Spleen (tissue), 11 donors: ENCODE measurements around the gene HHAT. TPM values are rescaled to one million over a fixed set of nuclear protein-coding genes. Genes with fewer than 3 reads are reported as not detected.

Experiments used
- DNase-seq: peaks from one replicate; pipeline ENCODE4 v3.0.0-alpha.2; 2020
- H3K27ac ChIP-seq, 8 donors: fragments of 200-600 bp; sonication (generic) in 7 of 8; 1 replicate in 4 of 8; 2 replicates in 4 of 8; pipeline versions ENCODE4 v1.5.0 to v1.8.0; 2016 to 2021; ENCODE audit warnings: inconsistent platforms in 4 of 8, mild to moderate bottlenecking in 4 of 8, moderate library complexity in 1 of 8
- H3K27me3 ChIP-seq, 7 donors: fragments of 200-600 bp; sonication (generic) in 6 of 7; replicated peaks in 1 of 7; 1 replicate in 4 of 7; 2 replicates in 3 of 7; pipeline versions ENCODE4 v1.5.0 to v1.8.0; 2016 to 2021; ENCODE audit warnings: inconsistent platforms in 3 of 7, mild to moderate bottlenecking in 1 of 7
- H3K36me3 ChIP-seq, 6 donors: fragments of 200-600 bp; sonication (generic) in 5 of 6; 1 replicate in 4 of 6; 2 replicates in 2 of 6; pipeline versions ENCODE4 v1.5.0 to v1.8.0; 2016 to 2021; ENCODE audit warnings: inconsistent platforms in 2 of 6
- H3K4me1 ChIP-seq, 6 donors: fragments of 200-600 bp; sonication (generic) in 5 of 6; 1 replicate in 3 of 6; 2 replicates in 3 of 6; pipeline versions ENCODE4 v1.5.0 to v1.8.0; 2016 to 2021; ENCODE audit warnings: inconsistent platforms in 3 of 6
- H3K4me3 ChIP-seq, 8 donors: fragments of 200-600 bp; sonication (generic) in 7 of 8; 1 replicate in 4 of 8; 2 replicates in 4 of 8; pipeline versions ENCODE4 v1.5.0 to v1.8.0; 2016 to 2021; ENCODE audit warnings: inconsistent platforms in 4 of 8, mild to moderate bottlenecking in 4 of 8, moderate library complexity in 2 of 8
- H3K9me3 ChIP-seq, 8 donors: fragments of 200-600 bp; sonication (generic) in 7 of 8; 1 replicate in 4 of 8; 2 replicates in 4 of 8; pipeline versions ENCODE4 v1.5.0 to v1.8.0; 2016 to 2021; ENCODE audit warnings: inconsistent platforms in 4 of 8
- POLR2A ChIP-seq, 3 donors: fragments of 450-650 bp; IDR thresholded peaks; one replicate each; pipeline ENCODE4 v1.5.1; 2017; ENCODE audit warnings: antibody characterized with exemption in 3 of 3, mild to moderate bottlenecking in 1 of 3
- POLR2AphosphoS5 ChIP-seq, 3 donors: sonication (generic); formaldehyde crosslinking; IDR thresholded peaks; one replicate each; pipeline ENCODE4 v1.5.1; 2017; ENCODE audit warnings: antibody characterized with exemption in 3 of 3
- WGBS, 5 donors: extraction: QIAGEN DNeasy Blood & Tissue Kit in 3 of 5; methylation state at CpG; one replicate each; pipeline versions ENCODE4 v1.1.5 to v1.1.7; 2013 to 2018; 5-methylcytosine and 5-hydroxymethylcytosine counted together
- intact Hi-C: fragments of 100-400 bp; cut with DNase I; formaldehyde crosslinking; loops from one replicate; pipeline ENCODE4 v1.15.0; 2023; ENCODE audit warnings: low total_unique reads
- polyA plus RNA-seq, 3 donors: library from polyadenylated mRNA; stranded (reverse); fragments of 200-250 nt; gene quantifications; one replicate each; pipeline ENCODE4 v1.2.1, GENCODE V29; 2013
- total RNA-seq, 7 donors: library from RNA; depleted of rRNA in 3 of 7; stranded (reverse); fragments of >200 nt in 3 of 7; fragmentation: NEBNext Ultra II Directional in 4 of 7; extraction: Animal tissue kit (Norgen Biotek cat#: 25700) in 4 of 7; gene quantifications; one replicate each; pipeline versions ENCODE4 v1.1.0 to v1.2.1, GENCODE V29; 2016 to 2021
- TF ChIP-seq, protein P1 (sequence below), 11 experiments: fragments of 200-600 bp in 7 of 11; fragments of 450-650 bp in 4 of 11; sonication (generic) in 4 of 11; IDR thresholded peaks in 8 of 11; conservative IDR thresholded peaks in 3 of 11; 1 replicate in 7 of 11; 2 replicates in 4 of 11; pipeline versions ENCODE4 v1.4.0 to v1.8.0; 2016 to 2021; ENCODE audit warnings: antibody characterized with exemption in 11 of 11, inconsistent platforms in 4 of 11, mild to moderate bottlenecking in 1 of 11
- donor health status: healthy with polysubstance abuse.
- donor health status: DM: no; HTN: no; CAD: no; lungs with moderate emphysema.
- donor health status: DM: no; HTN: no; CAD: no.
- donor health status: Bipolar disorder and iron deficiency.
- donor health status: healthy.
- donor health status: DM: no; HTN: no; CAD: no.
- donor health status: DM: yes; HTN: yes; CAD: no.

Gene HHAT
- total and polyA plus RNA-seq, 10 donors: 1.3 to 8.8 (median 4.7) TPM

DNA sequence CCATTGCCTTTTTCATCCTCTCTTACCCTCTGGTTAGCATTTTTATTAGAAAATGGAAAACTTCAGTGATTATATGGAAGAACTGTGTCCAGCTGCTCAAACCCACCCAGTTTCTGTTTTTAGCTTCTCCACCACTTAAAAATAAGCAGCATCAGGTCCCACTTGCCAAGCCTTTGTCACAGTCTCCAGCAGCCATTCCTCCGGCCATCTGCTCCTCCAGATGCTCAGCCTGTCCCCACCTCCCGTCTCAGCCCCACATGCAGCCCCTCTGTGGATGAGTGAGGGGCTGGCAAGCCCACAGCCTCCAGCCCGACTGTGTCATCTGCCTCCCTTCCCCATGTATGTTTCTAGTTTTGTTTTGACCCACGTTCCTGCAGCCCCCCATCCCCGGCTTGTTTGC lies 289.7 kb downstream of the HHAT start:
- no peak overlapping the region for H3K27ac ChIP-seq
- 80 to 90% (median 86%) methylated on average over 5 of the region's 5 CpGs for WGBS, 5 donors
- H3K9me3 ChIP-seq: no peaks in the 10 kb centered on the region

GRCh38 chr1:210620867-210621488 lies 292.3 kb downstream of the HHAT start:
- Histone ChIP-seq H3K4me3 (no peak overlapping the region), H3K27me3 (no peaks in the 10 kb centered on the region), H3K27ac (no peak overlapping the region), H3K36me3 (peaks cover 0 to 3% (median 0%) of the 10 kb centered on the region in 6 donors), H3K4me1 (no peaks in the 10 kb centered on the region), H3K9me3 (no peaks in the 10 kb centered on the region)
- intact Hi-C loops: no loop called here
- DNase-seq: no peak
- 82 to 95% (median 91%) methylated on average over 6 of the region's 6 CpGs for WGBS, 5 donors
- TF ChIP-seq POLR2AphosphoS5 (IDR thresholded peaks at IDR 0.05) (no peak), POLR2A (IDR thresholded peaks at IDR 0.05) (no peak)
- TF ChIP-seq, protein P1, sequence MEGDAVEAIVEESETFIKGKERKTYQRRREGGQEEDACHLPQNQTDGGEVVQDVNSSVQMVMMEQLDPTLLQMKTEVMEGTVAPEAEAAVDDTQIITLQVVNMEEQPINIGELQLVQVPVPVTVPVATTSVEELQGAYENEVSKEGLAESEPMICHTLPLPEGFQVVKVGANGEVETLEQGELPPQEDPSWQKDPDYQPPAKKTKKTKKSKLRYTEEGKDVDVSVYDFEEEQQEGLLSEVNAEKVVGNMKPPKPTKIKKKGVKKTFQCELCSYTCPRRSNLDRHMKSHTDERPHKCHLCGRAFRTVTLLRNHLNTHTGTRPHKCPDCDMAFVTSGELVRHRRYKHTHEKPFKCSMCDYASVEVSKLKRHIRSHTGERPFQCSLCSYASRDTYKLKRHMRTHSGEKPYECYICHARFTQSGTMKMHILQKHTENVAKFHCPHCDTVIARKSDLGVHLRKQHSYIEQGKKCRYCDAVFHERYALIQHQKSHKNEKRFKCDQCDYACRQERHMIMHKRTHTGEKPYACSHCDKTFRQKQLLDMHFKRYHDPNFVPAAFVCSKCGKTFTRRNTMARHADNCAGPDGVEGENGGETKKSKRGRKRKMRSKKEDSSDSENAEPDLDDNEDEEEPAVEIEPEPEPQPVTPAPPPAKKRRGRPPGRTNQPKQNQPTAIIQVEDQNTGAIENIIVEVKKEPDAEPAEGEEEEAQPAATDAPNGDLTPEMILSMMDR (IDR thresholded peaks at IDR 0.05 in 8 of 11, conservative IDR thresholded peaks at IDR 0.05 in 3 of 11): no peak

More for the DNA sequence above, 289.7 kb downstream of the HHAT start:
- TF ChIP-seq, protein P1 (IDR thresholded peaks at IDR 0.05 in 8 of 11, conservative IDR thresholded peaks at IDR 0.05 in 3 of 11): no peak
- no peak for TF ChIP-seq POLR2A (IDR thresholded peaks at IDR 0.05)
- TF ChIP-seq POLR2AphosphoS5 (IDR thresholded peaks at IDR 0.05): no peak
- Histone ChIP-seq H3K36me3 (no peaks in the 10 kb centered on the region), H3K4me1 (no peaks in the 10 kb centered on the region), H3K4me3 (no peak overlapping the region), H3K27me3 (no peaks in the 10 kb centered on the region)
- intact Hi-C loops: no loop called here
- DNase-seq: no peak

DNA sequence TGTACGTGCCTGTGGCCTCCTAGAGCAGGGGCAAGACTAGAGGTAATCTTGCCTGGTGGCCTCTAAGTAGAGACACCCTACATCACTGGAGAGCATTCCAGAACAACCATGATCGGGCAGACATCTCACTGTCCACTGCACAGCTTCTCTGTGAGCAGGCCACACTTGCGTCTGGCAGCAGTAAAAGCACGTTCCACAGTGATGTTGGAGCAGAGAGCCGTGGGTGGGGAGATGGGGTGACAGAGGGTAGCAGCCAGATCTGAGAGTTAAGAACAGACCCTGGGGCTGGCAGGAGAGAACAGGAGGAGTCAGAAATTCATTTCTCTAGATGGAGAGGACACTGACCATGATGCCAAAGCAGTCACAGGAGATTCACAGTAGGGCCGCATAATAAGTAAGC lies 293.0 kb downstream of the HHAT start:
- TF ChIP-seq POLR2AphosphoS5 (IDR thresholded peaks at IDR 0.05): no peak
- no peak for TF ChIP-seq POLR2A (IDR thresholded peaks at IDR 0.05)
- TF ChIP-seq, protein P1 (IDR thresholded peaks at IDR 0.05 in 8 of 11, conservative IDR thresholded peaks at IDR 0.05 in 3 of 11): no peak
- 88 to 94% (median 89%) methylated on average over 6 of the region's 6 CpGs for WGBS, 5 donors
- Histone ChIP-seq H3K9me3 (no peaks in the 10 kb centered on the region), H3K36me3 (peaks cover 0 to 3% (median 0%) of the 10 kb centered on the region in 6 donors), H3K4me1 (no peaks in the 10 kb centered on the region), H3K27ac (no peak overlapping the region), H3K4me3 (no peak overlapping the region), H3K27me3 (no peaks in the 10 kb centered on the region)
- intact Hi-C loops: no loop called here
- DNase-seq: no peak

GRCh38 chr1:210624722-210625121 lies 296.0 kb downstream of the HHAT start:
- no peak for DNase-seq
- Histone ChIP-seq H3K36me3 (peaks cover 0 to 3% (median 0%) of the 10 kb centered on the region in 6 donors), H3K9me3 (no peaks in the 10 kb centered on the region), H3K4me1 (no peaks in the 10 kb centered on the region), H3K27me3 (no peaks in the 10 kb centered on the region), H3K27ac (no peak overlapping the region), H3K4me3 (no peak overlapping the region)
- TF ChIP-seq, protein P1 (IDR thresholded peaks at IDR 0.05 in 8 of 11, conservative IDR thresholded peaks at IDR 0.05 in 3 of 11): no peak
- TF ChIP-seq POLR2A (IDR thresholded peaks at IDR 0.05) (no peak), POLR2AphosphoS5 (IDR thresholded peaks at IDR 0.05) (no peak)
- intact Hi-C loops: no loop called here
- WGBS, 5 donors: 70 to 100% (median 90%) methylated on average over 1 of the region's 1 CpG
